WTC11 (cell line): ENCODE results near the gene UBE2R2.

Source experiments
- CTCF ChIP-seq: fragments of 200-600 bp; IDR thresholded peaks from 2 replicates; pipeline ENCODE4 v1.8.0; 2022; ENCODE audit warnings: antibody characterized with exemption
- GABPB1 ChIP-seq: sonication (generic); formaldehyde crosslinking; IDR thresholded peaks from 2 replicates; pipeline ENCODE4 v1.8.1; 2023; ENCODE audit warnings: mild to moderate bottlenecking, missing genetic modification reagents
- OVOL2 ChIP-seq: fragments of 250-450 bp; sonication (Bioruptor Pico); IDR thresholded peaks from 2 replicates; pipeline ENCODE4 v1.9.0; 2021; ENCODE audit warnings: mild to moderate bottlenecking, borderline replicate concordance
- TF ChIP-seq, protein P1 (sequence below): sonication (generic); formaldehyde crosslinking; IDR thresholded peaks from 2 replicates; pipeline ENCODE4 v1.8.1; 2022; ENCODE audit warnings: mild to moderate bottlenecking, moderate library complexity, missing genetic modification reagents

DNA sequence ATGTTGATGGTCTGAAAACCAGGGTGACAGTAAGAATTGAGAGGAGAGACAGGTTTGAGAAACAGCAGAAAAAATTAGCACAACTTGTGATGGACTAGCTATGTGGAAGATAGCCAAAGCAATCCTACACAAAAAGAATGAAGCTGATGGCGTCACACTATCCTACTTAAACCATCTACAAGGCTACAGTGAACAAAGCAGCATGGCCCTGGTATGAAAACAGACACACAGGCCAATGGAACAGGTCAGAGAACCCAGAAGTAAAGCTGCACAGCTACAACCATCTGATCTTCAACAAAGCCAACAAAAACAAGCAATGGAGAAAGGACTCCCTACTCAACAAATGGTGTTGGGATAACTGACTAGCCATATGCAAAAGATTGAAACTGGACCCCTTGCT lies 7.5 kb upstream of the UBE2R2 start:
- TF ChIP-seq, protein P1, sequence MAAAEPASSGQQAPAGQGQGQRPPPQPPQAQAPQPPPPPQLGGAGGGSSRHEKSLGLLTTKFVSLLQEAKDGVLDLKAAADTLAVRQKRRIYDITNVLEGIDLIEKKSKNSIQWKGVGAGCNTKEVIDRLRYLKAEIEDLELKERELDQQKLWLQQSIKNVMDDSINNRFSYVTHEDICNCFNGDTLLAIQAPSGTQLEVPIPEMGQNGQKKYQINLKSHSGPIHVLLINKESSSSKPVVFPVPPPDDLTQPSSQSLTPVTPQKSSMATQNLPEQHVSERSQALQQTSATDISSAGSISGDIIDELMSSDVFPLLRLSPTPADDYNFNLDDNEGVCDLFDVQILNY (CRISPR knock-in tag): no peak
- no peak for TF ChIP-seq CTCF
- TF ChIP-seq GABPB1 (CRISPR knock-in tag): no peak
- no peak for TF ChIP-seq OVOL2 (CRISPR knock-in tag)
